ENCODE data around the gene PCSK4.
"Not testable (repeated sequence)": the region's sequence is repeated elsewhere in the genome, so short reads cannot be mapped to it uniquely, and the experiment has no call there.

The PCSK4 gene

GRCh38 chr19:1522061-1522460, 31.9 kb upstream of the PCSK4 start:
- no peaks in the 10 kb centered on the region for H3K9me3 ChIP-seq (ENCODE audit: control insufficient read depth in 2 of 2, low read length in 2 of 2)
- no peak overlapping the region for H3K9ac ChIP-seq (ENCODE audit: low read depth in 1 of 2, low read length in 2 of 2)
- H3K4me1 ChIP-seq (ENCODE audit: control insufficient read depth in 2 of 2, insufficient read depth in 2 of 2, low read length in 2 of 2) = no peaks in the 10 kb centered on the region
- H3K36me3 ChIP-seq (ENCODE audit: control insufficient read depth in 2 of 2, insufficient read depth in 2 of 2, low read length in 2 of 2) = no peaks in the 10 kb centered on the region
- H3K27ac ChIP-seq (ENCODE audit: low read depth in 2 of 2, low read length in 2 of 2) = no peak overlapping the region
- no peak overlapping the region for H3K4me3 ChIP-seq (ENCODE audit: low read length in 2 of 2)
- peaks cover 24 to 38% of the 10 kb centered on the region in 2 donors for H3K27me3 ChIP-seq (ENCODE audit: control insufficient read depth in 2 of 2, insufficient read depth in 2 of 2, low read length in 2 of 2)

DNA sequence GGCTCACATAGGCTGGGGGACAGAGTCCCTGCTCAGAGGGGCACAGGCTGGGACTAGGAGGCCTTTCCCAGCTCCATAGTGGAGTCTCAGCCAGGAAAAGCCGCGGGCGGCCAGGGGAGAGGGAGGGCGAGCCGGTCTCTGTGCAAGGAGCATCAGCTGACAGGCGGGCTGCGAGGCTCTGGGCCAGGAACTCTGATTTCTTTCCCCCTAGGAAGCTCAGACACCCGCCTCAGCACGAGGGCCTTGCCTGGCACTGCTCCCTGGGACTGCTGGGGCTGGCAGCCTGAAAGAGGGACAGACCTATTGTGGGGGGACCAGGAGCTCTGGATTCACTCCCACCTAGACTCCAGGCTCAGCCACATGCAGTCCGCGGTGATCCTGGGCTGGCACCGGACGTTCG, 31.5 kb upstream of the PCSK4 start:
- Histone ChIP-seq H3K9me3 (ENCODE audit: control insufficient read depth in 2 of 2, low read length in 2 of 2) (no peaks in the 10 kb centered on the region), H3K27ac (ENCODE audit: low read depth in 2 of 2, low read length in 2 of 2) (no peak overlapping the region), H3K36me3 (ENCODE audit: control insufficient read depth in 2 of 2, insufficient read depth in 2 of 2, low read length in 2 of 2) (no peaks in the 10 kb centered on the region), H3K4me1 (ENCODE audit: control insufficient read depth in 2 of 2, insufficient read depth in 2 of 2, low read length in 2 of 2) (no peaks in the 10 kb centered on the region), H3K27me3 (ENCODE audit: control insufficient read depth in 2 of 2, insufficient read depth in 2 of 2, low read length in 2 of 2) (peaks cover 24 to 38% of the 10 kb centered on the region in 2 donors), H3K4me3 (ENCODE audit: low read length in 2 of 2) (no peak overlapping the region), H3K9ac (ENCODE audit: low read depth in 1 of 2, low read length in 2 of 2) (no peak overlapping the region)

DNA sequence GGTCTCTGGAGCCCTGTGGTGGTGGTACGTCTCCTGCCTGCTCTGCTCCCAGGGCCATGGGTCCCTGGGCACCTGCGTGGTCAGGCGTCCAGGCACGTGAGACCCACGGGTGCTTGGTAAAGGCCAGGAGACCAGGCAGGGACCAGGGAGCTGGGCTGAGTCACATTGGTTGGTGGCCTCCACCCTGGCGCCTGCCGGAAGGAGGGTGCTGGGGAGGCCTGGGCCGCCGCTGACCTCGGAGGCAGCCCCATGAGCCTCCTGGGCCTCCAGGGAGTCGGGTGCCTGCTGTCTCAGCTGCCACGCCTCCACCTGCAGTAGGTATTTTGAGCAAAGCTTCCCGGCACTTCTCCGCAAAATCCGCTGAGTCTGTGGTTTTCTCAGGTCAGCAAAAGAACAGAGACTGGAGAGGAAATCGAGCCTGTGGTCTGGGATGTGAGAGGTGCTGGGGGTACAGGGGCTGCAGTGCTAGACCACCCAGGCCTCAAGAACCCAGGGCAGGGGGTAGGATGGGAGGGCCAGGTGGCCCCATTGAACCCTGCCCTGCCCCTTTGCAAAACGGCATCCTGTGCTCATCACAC, 30.1 kb upstream of the PCSK4 start:
- Histone ChIP-seq H3K9me3 (ENCODE audit: control insufficient read depth in 2 of 2, low read length in 2 of 2) (no peaks in the 10 kb centered on the region), H3K9ac (ENCODE audit: low read depth in 1 of 2, low read length in 2 of 2) (no peak overlapping the region), H3K27me3 (ENCODE audit: control insufficient read depth in 2 of 2, insufficient read depth in 2 of 2, low read length in 2 of 2) (peaks cover 17 to 29% of the 10 kb centered on the region in 2 donors), H3K4me3 (ENCODE audit: low read length in 2 of 2) (no peak overlapping the region), H3K36me3 (ENCODE audit: control insufficient read depth in 2 of 2, insufficient read depth in 2 of 2, low read length in 2 of 2) (no peaks in the 10 kb centered on the region), H3K4me1 (ENCODE audit: control insufficient read depth in 2 of 2, insufficient read depth in 2 of 2, low read length in 2 of 2) (no peaks in the 10 kb centered on the region), H3K27ac (ENCODE audit: low read depth in 2 of 2, low read length in 2 of 2) (no peak overlapping the region)

GRCh38 chr19:1519802-1520201, 29.7 kb upstream of the PCSK4 start:
- not testable (repeated sequence) for H3K36me3 ChIP-seq (ENCODE audit: control insufficient read depth in 2 of 2, insufficient read depth in 2 of 2, low read length in 2 of 2); H3K4me1 ChIP-seq (ENCODE audit: control insufficient read depth in 2 of 2, insufficient read depth in 2 of 2, low read length in 2 of 2); H3K9ac ChIP-seq (ENCODE audit: low read depth in 1 of 2, low read length in 2 of 2); H3K9me3 ChIP-seq (ENCODE audit: control insufficient read depth in 2 of 2, low read length in 2 of 2); H3K4me3 ChIP-seq (ENCODE audit: low read length in 2 of 2); H3K27ac ChIP-seq (ENCODE audit: low read depth in 2 of 2, low read length in 2 of 2)
- peaks cover 15 to 24% of the 10 kb centered on the region in 2 donors for H3K27me3 ChIP-seq (ENCODE audit: control insufficient read depth in 2 of 2, insufficient read depth in 2 of 2, low read length in 2 of 2)

- no peak overlapping the region for H3K4me3 ChIP-seq (ENCODE audit: low read length in 2 of 2)
- no peak overlapping the region for H3K27ac ChIP-seq (ENCODE audit: low read depth in 2 of 2, low read length in 2 of 2)
- H3K9me3 ChIP-seq (ENCODE audit: control insufficient read depth in 2 of 2, low read length in 2 of 2) = no peaks in the 10 kb centered on the region
- H3K9ac ChIP-seq (ENCODE audit: low read depth in 1 of 2, low read length in 2 of 2) = no peak overlapping the region
- H3K36me3 ChIP-seq (ENCODE audit: control insufficient read depth in 2 of 2, insufficient read depth in 2 of 2, low read length in 2 of 2) = no peaks in the 10 kb centered on the region
- H3K27me3 ChIP-seq (ENCODE audit: control insufficient read depth in 2 of 2, insufficient read depth in 2 of 2, low read length in 2 of 2) = peaks cover 12 to 17% of the 10 kb centered on the region in 2 donors
- H3K4me1 ChIP-seq (ENCODE audit: control insufficient read depth in 2 of 2, insufficient read depth in 2 of 2, low read length in 2 of 2) = no peaks in the 10 kb centered on the region
Observed at GRCh38 chr19:1518471-1518870, 28.3 kb upstream of the PCSK4 start.

DNA sequence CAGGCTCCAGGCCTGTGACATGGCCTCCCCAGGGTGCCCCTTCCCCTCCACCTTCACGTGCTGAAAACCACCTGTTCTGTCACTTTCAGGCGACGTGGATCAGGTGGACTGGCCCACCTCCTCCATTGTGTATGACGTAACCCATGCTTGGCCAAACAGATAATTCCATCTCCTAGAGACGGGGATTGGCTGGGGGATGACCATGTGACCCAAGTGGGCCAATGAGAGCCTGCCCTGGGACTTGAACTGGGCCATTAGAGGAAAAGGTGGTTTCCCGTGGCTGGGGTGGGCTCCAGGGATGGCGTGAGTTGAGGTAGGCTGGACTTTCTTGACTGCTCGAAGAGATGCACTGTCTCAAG, 26.2 kb upstream of the PCSK4 start:
- peaks cover 3 to 4% of the 10 kb centered on the region in 2 donors for H3K4me1 ChIP-seq (ENCODE audit: control insufficient read depth in 2 of 2, insufficient read depth in 2 of 2, low read length in 2 of 2)
- peaks cover 12 to 21% of the 10 kb centered on the region in 2 donors for H3K27me3 ChIP-seq (ENCODE audit: control insufficient read depth in 2 of 2, insufficient read depth in 2 of 2, low read length in 2 of 2)
- H3K4me3 ChIP-seq (ENCODE audit: low read length in 2 of 2) = no peak overlapping the region
- no peak overlapping the region for H3K27ac ChIP-seq (ENCODE audit: low read depth in 2 of 2, low read length in 2 of 2)
- no peaks in the 10 kb centered on the region for H3K36me3 ChIP-seq (ENCODE audit: control insufficient read depth in 2 of 2, insufficient read depth in 2 of 2, low read length in 2 of 2)
- no peak overlapping the region for H3K9ac ChIP-seq (ENCODE audit: low read depth in 1 of 2, low read length in 2 of 2)
- H3K9me3 ChIP-seq (ENCODE audit: control insufficient read depth in 2 of 2, low read length in 2 of 2) = no peaks in the 10 kb centered on the region

- peaks cover 3 to 4% of the 10 kb centered on the region in 2 donors for H3K4me1 ChIP-seq (ENCODE audit: control insufficient read depth in 2 of 2, insufficient read depth in 2 of 2, low read length in 2 of 2)
- no peak overlapping the region for H3K27ac ChIP-seq (ENCODE audit: low read depth in 2 of 2, low read length in 2 of 2)
- no peaks in the 10 kb centered on the region for H3K9me3 ChIP-seq (ENCODE audit: control insufficient read depth in 2 of 2, low read length in 2 of 2)
- no peak overlapping the region for H3K9ac ChIP-seq (ENCODE audit: low read depth in 1 of 2, low read length in 2 of 2)
- H3K27me3 ChIP-seq (ENCODE audit: control insufficient read depth in 2 of 2, insufficient read depth in 2 of 2, low read length in 2 of 2) = peaks cover 15 to 25% of the 10 kb centered on the region in 2 donors
- H3K4me3 ChIP-seq (ENCODE audit: low read length in 2 of 2) = no peak overlapping the region
- no peaks in the 10 kb centered on the region for H3K36me3 ChIP-seq (ENCODE audit: control insufficient read depth in 2 of 2, insufficient read depth in 2 of 2, low read length in 2 of 2)
Observed at GRCh38 chr19:1514986-1515721, 25.0 kb upstream of the PCSK4 start.

DNA sequence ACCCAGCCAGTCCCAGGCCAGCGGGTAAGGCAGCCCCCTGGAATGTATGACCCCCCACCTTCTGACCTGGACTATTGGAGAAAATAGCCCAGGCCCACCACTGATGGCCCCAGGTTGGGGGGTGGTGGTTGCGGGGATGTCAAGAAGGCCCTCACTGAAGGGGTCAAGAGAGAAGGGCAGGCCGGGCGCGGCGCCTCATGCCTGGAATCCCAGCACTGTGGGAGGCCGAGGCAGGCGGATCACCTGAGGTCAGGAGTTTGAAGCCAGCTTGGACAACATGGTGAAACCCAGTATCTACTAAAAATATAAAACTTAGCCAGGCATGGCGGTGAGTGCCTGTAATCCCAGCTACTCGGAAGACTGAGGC, 24.1 kb upstream of the PCSK4 start:
- H3K36me3 ChIP-seq (ENCODE audit: control insufficient read depth in 2 of 2, insufficient read depth in 2 of 2, low read length in 2 of 2) = no peaks in the 10 kb centered on the region
- H3K27ac ChIP-seq (ENCODE audit: low read depth in 2 of 2, low read length in 2 of 2) = no peak overlapping the region
- no peak overlapping the region for H3K9ac ChIP-seq (ENCODE audit: low read depth in 1 of 2, low read length in 2 of 2)
- H3K27me3 ChIP-seq (ENCODE audit: control insufficient read depth in 2 of 2, insufficient read depth in 2 of 2, low read length in 2 of 2) = peaks cover 15 to 25% of the 10 kb centered on the region in 2 donors
- H3K4me1 ChIP-seq (ENCODE audit: control insufficient read depth in 2 of 2, insufficient read depth in 2 of 2, low read length in 2 of 2) = peaks cover 3 to 4% of the 10 kb centered on the region in 2 donors
- no peak overlapping the region for H3K4me3 ChIP-seq (ENCODE audit: low read length in 2 of 2)
- no peaks in the 10 kb centered on the region for H3K9me3 ChIP-seq (ENCODE audit: control insufficient read depth in 2 of 2, low read length in 2 of 2)

GRCh38 chr19:1513499-1514294, 23.5 kb upstream of the PCSK4 start:
- peak overlapping the region in 1 of 2 donors; percentile 60 for H3K9ac ChIP-seq (ENCODE audit: low read depth in 1 of 2, low read length in 2 of 2)
- H3K27me3 ChIP-seq (ENCODE audit: control insufficient read depth in 2 of 2, insufficient read depth in 2 of 2, low read length in 2 of 2) = peaks cover 15 to 23% of the 10 kb centered on the region in 2 donors
- peak overlapping the region in 1 of 2 donors; percentile 64 for H3K4me3 ChIP-seq (ENCODE audit: low read length in 2 of 2)

More at GRCh38 chr19:1513499-1514294, 23.5 kb upstream of the PCSK4 start:
- Histone ChIP-seq H3K36me3 (ENCODE audit: control insufficient read depth in 2 of 2, insufficient read depth in 2 of 2, low read length in 2 of 2) (no peaks in the 10 kb centered on the region), H3K27ac (ENCODE audit: low read depth in 2 of 2, low read length in 2 of 2) (peak overlapping the region in 1 of 2 donors; percentile 52), H3K9me3 (ENCODE audit: control insufficient read depth in 2 of 2, low read length in 2 of 2) (no peaks in the 10 kb centered on the region), H3K4me1 (ENCODE audit: control insufficient read depth in 2 of 2, insufficient read depth in 2 of 2, low read length in 2 of 2) (peaks cover 3 to 4% of the 10 kb centered on the region in 2 donors)
